ENCODE measurements around the gene GRIFIN. TPM values are rescaled to one million over a fixed set of nuclear protein-coding genes. Genes with fewer than 3 reads are reported as not detected.

Gene GRIFIN
- total and polyA plus RNA-seq, 9 of the 15 experiments (the other 6 are each of a cell fraction or from before 2014, with no cell fraction given): not detected

GRCh38 chr7:2519119-2519930 is 43.1 kb upstream of the GRIFIN start, which contains the start of gene LFNG (continued):
- no peak for TF ChIP-seq ZNF407 (IDR thresholded peaks at IDR 0.05; ENCODE audit: low read depth)
- peak in 1 of 2 experiments; percentile 38; a peak in 1 of 4 replicates for TF ChIP-seq NONO (IDR thresholded peaks at IDR 0.05; ENCODE audit: low read depth in 2 of 2, low read length in 1 of 2)
- TF ChIP-seq MCM7 (IDR thresholded peaks at IDR 0.05): no peak
- TF ChIP-seq NELFE (IDR thresholded peaks at IDR 0.05; ENCODE audit: insufficient read depth, insufficient read length): no peak
- no peak for TF ChIP-seq THRB (CRISPR knock-in tag; conservative IDR thresholded peaks at IDR 0.05)
- TF ChIP-seq OTX1 (CRISPR knock-in tag; IDR thresholded peaks at IDR 0.05): no peak
- TF ChIP-seq SREBF2 (CRISPR knock-in tag; IDR thresholded peaks at IDR 0.05): no peak
- no peak for TF ChIP-seq MAFG (tag; conservative IDR thresholded peaks at IDR 0.05)
- TF ChIP-seq ETV5 (CRISPR knock-in tag; IDR thresholded peaks at IDR 0.05; ENCODE audit: low read depth): no peak
- 0 out of 2 replicates have a peak, but pooled peaks have one; percentile 4 for TF ChIP-seq SMC3 (conservative IDR thresholded peaks at IDR 0.05; ENCODE audit: insufficient read depth, low read depth, low read length)
- TF ChIP-seq BACH1 (tag; IDR thresholded peaks at IDR 0.05): no peak
- no peak for TF ChIP-seq ZNF655 (CRISPR knock-in tag; IDR thresholded peaks at IDR 0.05)
- no peak for TF ChIP-seq KLF10 (CRISPR knock-in tag; IDR thresholded peaks at IDR 0.05)
- TF ChIP-seq NUFIP1 (IDR thresholded peaks at IDR 0.05; ENCODE audit: partially characterized antibody): no peak
